Umbilical cord (tissue), 2 donors: ENCODE results near the gene CYP2U1. TPM values are rescaled to one million over a fixed set of nuclear protein-coding genes. Genes with fewer than 3 reads are reported as not detected.
"Not testable (repeated sequence)": the region's sequence is repeated elsewhere in the genome, so short reads cannot be mapped to it uniquely, and the experiment has no call there.

Source experiments
- DNase-seq: peaks from one replicate; pipeline ENCODE4 v3.0.0-alpha.2; 2015; ENCODE audit warnings: low spot score
- total RNA-seq: library from RNA; depleted of rRNA; stranded (reverse); fragments of >200 nt; gene quantifications from one replicate; pipeline ENCODE4 v1.2.3, GENCODE V29; 2014; ENCODE audit warnings: low replicate concordance; ENCODE audit not compliant: insufficient read depth

Gene CYP2U1
- total RNA-seq, 1 donor from 2014 or later = 22.1 TPM

DNA sequence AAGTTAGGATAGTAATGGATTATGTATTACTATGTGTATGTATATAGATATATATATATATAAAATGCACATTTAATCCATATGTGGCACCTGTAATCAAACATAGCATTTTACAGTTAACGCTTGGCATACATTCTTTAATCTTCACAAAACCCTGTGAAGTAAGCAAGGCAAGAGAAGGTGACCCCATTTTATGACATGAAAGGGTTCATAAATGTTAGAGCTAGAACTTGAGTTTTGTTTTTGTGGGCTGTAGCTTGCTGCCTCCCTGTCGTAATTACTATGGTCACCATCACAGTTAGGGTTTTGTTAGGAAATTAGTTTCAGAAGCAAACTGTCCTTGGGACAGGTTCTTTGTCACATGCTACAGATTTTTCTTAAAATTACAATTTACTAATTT is 13.8 kb upstream of the CYP2U1 start:
- DNase-seq = no peak

DNA sequence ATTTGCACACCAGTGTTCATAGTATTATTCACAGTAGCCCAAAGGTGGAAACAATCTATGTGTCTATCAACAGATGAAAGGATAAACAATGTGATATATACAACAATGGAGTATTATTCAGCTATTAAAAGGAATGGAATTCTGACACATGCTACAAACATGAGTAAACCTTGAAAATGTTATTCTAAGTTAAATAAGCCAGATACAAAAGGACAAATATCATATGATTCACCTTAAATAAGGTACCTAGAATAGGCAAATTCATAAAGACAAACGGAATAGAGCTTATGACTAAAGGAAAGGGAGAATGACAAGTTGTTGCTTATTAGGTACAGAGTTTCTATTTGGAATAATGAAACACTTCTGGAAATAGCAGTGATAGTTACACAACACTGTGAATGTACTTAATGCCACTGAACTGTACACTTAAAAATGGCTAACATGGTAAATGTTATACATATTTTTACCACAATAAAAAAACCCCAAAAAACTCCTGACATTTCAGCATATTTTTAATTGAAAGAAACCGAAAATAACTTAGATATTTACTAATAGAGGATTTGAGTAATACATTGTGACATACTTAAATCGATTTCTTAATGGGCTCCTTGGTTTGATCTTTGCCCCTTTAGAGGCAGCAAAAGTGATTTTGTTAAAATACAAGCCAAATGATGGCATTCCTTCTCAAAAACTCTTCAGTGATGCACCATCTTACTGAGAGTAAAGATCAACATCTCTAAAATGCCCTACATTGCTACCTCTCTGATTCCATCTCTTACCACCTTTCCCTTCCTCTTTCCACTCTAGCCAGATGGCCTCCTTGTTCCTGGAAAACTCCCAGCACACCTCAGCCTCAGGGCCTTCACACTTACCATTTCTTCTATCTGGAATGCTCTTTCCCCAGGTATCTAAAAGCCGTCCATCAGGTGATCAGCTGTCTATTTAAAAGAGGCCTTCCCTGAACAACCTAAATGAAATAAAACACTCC is 8.6 kb upstream of the CYP2U1 start:
- no peak for DNase-seq

GRCh38 chr4:107925713-107926112 is 5.6 kb upstream of the CYP2U1 start:
- DNase-seq = not testable (repeated sequence)

DNA sequence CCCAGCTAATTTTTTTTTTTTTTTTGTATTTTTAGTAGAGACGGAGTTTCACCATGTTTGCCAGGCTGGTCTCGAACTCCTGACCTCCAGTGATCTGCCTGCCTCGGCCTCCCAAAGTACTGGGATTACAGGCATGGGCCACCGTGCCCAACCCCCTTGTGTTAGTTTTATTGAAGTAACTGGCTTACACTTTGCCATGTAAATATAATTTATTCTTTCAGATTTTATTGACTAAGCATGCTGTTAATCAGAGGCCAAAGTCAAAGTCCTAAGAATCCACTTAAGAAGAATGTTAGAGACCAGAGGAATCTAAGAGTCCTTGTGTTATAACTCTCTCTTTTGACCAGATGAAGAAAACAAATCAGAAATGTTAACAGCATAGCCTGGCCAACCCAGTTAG is 4.5 kb upstream of the CYP2U1 start:
- not testable (repeated sequence) for DNase-seq

DNA sequence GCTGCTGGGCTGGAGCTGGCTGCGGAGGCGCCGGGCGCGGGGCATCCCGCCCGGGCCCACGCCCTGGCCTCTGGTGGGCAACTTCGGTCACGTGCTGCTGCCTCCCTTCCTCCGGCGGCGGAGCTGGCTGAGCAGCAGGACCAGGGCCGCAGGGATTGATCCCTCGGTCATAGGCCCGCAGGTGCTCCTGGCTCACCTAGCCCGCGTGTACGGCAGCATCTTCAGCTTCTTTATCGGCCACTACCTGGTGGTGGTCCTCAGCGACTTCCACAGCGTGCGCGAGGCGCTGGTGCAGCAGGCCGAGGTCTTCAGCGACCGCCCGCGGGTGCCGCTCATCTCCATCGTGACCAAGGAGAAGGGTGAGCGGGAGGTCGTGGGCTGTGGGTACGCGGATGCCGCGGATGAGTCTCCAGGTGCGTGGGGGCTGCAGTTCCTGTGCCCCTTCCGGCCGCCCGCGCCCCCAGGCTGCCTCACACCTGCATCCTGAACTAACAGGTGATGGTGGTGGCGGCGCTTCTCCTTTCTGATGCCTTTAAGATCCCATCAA is 499 bp downstream of the CYP2U1 start:
- no peak for DNase-seq

- no peak for DNase-seq
These were observed 3.9 kb downstream of the CYP2U1 start for GRCh38 chr4:107935246-107935645.

DNA sequence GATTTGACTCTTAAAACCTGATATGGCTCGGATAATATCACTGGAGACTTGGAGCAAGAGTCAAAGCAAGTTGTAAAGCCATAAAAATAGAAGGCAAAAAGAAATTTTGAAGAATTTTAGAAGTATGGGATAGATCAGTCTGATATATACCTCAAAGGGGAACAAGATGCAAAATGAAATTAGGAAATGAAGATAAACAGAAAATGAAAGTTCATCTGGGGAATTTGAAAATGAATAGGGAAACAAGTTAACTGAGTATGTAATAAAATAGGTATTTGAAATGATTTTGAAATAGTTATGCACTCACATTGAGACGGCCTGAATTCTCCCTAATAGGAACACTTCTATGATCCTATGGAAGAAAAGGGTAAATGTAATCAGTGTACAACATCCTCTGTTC is 5.7 kb downstream of the CYP2U1 start:
- DNase-seq = no peak

DNA sequence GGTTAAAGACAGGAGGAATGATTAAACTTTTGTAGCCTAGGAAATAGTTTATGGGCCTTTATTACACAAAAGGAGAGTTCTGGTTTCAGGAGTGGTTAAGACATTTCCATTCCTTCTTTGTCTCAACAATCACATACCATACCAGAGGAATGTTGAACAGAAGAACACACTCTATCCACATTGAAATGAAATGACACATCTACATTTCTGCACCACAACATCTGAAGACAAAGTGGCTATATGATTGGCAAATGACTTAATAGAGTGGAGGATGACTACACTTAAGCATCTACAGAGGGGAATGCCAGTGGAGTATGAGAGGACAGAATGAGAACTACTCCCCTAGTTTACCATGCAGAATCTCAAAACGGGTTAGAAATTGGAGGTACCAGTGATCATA is 8.0 kb downstream of the CYP2U1 start:
- DNase-seq = no peak

- DNase-seq = no peak
These were observed 14.5 kb downstream of the CYP2U1 start for GRCh38 chr4:107945809-107946208.

DNA sequence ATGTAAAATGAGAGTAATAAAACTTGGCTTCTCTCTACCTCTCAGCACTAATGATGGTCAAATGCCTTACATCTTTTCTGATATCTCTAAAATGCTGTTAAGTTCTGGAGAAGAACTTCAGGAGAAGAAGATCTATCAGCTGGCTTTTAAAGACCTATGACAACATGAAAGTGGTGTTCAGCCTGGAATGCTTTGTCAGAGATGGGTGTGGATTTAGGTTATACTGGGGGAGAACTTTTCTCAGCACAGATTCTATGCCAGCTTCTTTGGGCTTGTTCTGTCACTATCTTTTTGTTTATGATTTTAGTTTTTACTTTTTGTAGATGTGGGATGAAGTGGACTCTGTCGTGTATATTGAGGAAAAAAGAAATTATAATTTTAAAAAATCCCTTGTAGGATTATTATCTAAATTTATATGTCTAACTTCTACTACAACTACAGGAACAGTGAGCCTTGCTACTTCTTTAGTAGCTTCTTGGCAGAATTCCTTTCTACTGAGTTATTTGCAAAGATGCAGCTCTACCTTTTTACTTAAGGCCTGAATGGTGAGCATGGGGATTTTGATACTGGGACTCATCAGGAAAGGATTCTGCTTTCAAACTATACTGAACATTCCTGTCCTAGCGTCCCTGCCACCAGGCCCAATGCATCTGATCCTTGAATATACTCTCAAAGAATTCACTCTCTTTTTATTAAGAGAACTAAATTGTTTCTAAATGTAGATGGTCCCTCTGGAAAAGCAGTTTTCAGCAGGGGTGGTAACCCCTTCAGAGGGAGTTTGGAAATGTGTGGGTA is 19.6 kb downstream of the CYP2U1 start:
- DNase-seq = no peak

DNA sequence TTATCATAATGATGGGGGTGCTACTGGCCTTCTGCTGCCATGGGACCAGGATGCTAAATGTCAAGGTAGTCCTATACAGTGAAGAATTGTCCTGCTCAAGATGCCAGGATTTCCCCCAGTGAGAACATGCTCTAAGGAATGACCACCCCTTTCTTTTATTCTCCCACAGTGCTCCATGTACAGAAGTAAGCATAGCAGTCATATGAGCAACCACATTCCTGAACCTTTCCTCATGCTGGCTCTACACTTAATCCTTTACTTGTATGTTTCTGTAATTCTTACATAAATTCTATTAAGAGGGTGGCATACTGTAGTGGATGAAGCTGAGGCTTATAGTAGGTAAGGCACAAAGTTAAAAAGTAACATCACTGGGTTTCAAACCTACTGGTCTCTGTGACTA is 20.2 kb downstream of the CYP2U1 start:
- peak; percentile 27 for DNase-seq

- no peak for DNase-seq
These were observed 24.7 kb downstream of the CYP2U1 start for GRCh38 chr4:107956011-107956410.

- no peak for DNase-seq
These were observed 35.6 kb downstream of the CYP2U1 start for GRCh38 chr4:107966903-107967302.

- not testable (repeated sequence) for DNase-seq
These were observed 36.2 kb downstream of the CYP2U1 start for GRCh38 chr4:107967519-107967918.

- not testable (repeated sequence) for DNase-seq
These were observed 36.6 kb downstream of the CYP2U1 start for GRCh38 chr4:107967921-107968320.

DNA sequence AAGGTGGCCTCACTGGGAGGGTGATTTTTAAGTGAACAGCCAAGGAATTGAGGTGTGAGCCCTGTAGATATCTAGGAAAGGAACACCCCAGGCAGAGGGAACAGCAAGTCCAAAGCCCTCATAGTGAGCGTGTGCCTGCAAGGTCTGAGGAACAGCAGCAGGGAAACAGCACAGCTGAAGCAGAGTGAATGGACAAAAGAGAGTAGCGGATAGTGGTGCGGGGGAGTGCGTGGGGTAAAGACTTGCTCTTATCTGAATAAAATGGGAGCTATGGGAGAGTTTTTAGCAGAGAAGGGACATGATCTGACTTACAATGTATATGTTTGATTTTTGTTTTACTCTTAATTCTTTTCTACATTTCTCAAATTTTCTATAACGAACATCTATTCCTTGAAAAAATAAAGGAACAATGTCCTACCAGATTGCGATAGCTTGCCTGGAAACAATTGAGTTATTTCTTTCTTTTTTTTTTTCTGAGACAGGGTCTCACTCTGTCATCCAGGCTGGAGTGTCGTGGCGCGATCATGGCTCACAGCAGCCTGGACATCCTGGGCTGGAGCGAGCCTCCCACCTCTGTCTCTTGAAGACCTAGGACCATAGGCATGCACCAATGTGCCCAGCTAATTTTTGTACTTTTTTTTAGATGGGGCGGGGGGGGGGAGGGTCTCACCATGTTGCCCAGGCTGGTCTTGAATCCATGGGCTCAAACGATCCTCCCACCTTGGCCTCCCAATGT is 38.9 kb downstream of the CYP2U1 start:
- DNase-seq = no peak

GRCh38 chr4:107972605-107973004 is 41.3 kb downstream of the CYP2U1 start:
- DNase-seq = no peak

DNA sequence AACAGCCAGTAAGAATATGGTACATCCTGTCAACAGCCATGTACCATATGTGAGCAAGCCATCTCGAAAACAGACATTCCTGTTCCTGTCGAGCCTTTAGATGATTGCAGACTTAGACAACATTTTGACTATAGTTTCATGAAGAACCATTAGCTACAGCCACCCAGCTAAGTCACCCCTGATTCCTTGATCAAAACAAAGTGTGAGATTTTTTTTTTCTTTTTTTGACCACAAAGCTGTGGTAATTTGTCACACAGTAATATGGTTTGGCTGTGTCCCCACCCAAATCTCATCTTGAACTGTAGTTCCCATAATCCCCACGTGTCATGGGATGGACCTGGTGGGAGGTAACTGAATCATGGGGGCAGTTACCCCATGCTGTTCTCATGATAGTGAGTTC is 43.2 kb downstream of the CYP2U1 start:
- no peak for DNase-seq

DNA sequence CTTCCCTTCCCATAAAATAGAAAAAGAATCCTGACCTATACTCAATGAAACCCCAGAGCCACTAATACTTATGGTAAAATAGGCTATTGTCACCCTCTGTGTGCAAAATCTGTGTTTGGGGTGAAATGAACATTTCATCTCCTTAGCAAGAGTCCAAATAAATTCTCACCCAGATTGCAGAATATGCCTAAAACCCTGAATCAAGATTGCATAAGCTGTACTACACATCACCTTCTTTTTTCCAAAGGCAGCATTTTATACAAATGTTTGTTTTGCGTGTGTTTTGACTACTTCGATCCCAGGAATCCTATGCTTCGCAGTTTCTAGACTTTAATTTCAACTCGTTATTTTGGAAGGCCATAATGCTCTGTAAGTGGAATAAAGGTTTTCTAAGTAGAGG is 46.1 kb downstream of the CYP2U1 start:
- no peak for DNase-seq

DNA sequence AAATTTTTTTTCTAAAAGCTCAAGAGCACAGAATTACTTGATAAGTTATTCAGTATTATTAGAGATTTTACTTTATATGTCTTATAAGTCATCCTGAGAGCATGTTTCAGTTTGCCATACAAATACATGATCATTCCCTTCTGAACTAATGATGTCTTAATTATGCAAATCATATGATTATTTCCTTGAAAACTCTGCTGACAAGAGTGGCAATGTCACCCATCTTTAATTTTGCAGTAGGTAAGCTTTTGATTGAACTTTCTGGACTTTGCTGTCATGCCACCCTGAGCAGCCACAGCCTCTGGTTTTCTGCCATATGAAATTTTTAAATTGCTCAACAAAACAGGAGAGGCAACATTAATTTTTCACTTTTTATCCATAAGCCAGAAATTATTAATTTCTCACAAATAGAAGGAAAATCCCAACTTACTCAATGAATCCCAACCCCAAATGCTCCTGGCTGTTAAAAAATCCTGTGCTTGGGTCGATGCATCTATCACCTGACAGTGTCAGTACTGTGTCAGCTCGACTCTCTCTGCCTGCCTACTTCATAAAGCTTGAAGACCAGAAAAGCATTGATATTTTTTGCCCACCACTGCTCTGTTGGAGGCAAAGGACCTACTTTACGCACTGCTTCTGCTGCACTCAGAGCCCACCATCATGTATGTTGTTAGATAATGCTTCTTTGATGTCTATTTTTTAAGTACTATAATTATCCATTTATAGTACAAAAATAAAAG is 46.8 kb downstream of the CYP2U1 start:
- no peak for DNase-seq
